IPS-NIHi7 (cell line): ENCODE measurements around the gene AGR3.

ENCODE experiments used
- DNase-seq: peaks from one replicate; pipeline ENCODE4 v3.0.0; 2012; ENCODE audit warnings: mixed read lengths; ENCODE audit errors: extremely low spot score

The AGR3 gene

DNA sequence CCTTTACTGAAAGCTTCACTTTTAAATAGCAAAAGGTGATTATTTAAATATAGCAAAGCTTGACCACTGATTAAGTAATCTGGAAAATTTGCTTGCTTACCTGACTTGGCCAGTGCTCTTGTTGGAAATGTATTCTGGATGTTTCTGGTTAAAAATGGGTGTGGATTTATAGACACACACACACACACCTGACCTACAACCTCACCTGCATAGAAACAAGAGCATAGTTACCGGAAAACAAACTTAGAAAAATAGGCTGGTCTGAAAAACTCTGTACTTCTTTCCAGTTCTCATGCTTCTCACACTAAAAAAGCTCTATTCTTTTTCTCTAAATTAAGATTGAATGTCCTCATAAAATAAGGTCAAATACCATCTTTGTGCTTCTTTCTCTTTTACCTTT lies at the start of gene AGR3:
TSS of gene AGR3 (minus strand) at position 140 of the 400 bp plus-strand sequence. CDS start 3,365 bp downstream, outside the sequence.
- DNase-seq = no peak

DNA sequence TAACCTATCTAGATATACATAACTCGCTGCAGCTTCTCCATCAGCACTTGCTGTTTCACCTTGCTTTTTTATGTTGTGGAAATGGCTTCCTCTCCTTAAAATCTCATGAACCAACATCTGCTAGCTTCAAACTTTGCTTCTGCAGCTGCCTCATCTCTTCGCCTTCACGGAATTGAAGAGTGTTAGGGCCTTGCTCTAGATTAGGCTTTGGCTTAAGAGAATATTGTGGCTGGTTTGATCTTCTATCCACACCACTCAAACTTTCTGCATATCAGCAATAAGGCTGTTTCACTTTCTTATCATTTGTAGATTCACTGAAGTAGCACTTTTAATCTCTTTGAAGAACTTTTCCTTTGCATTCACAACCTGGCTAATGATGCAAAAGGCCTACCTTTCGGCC lies 49.2 kb upstream of the AGR3 start:
- DNase-seq = no peak

- DNase-seq = no peak
These were observed 47.5 kb upstream of the AGR3 start for GRCh38 chr7:16929146-16929762.

GRCh38 chr7:16926861-16927260 lies 45.1 kb upstream of the AGR3 start:
- no peak for DNase-seq

DNA sequence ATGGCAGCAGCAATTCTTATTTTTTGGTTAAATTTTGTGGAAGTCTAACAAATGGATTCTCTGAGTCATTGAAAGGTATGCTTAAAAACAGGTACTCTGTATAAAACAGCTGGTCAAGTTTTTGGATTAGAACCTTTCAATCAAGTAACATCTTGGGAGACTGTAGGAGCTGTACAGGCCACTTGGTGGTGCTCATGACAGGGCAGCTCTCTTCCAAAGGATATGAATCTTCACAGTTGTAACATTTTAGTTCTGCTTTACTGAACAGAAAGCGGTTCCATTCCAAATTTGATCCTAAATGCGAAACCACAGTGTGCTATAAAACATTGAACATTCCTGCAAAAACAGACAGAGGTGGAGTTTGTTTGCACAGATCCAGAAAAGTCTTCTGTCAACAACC lies 44.5 kb upstream of the AGR3 start:
- DNase-seq = no peak

- DNase-seq = no peak
These were observed 43.8 kb upstream of the AGR3 start for GRCh38 chr7:16925609-16926008.

DNA sequence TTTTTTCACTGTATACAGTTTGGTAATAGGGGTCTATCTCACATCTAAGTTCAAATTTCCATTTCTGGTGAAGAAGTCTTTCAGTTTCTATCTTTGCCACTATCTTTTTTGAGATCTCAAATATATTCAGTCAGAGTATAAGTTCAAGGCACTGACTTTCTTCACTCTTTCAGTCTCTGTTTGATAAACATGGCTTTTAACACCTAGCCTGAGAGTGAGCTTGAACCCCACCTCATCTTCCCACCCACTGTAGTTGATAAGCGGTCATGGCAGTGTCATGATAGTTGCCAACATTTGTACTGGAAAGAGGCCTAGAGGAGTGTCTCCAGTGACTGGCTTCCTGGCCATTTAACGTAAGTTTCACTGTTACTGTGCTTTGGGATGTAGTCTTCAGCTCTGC lies 41.2 kb upstream of the AGR3 start:
- DNase-seq = no peak

DNA sequence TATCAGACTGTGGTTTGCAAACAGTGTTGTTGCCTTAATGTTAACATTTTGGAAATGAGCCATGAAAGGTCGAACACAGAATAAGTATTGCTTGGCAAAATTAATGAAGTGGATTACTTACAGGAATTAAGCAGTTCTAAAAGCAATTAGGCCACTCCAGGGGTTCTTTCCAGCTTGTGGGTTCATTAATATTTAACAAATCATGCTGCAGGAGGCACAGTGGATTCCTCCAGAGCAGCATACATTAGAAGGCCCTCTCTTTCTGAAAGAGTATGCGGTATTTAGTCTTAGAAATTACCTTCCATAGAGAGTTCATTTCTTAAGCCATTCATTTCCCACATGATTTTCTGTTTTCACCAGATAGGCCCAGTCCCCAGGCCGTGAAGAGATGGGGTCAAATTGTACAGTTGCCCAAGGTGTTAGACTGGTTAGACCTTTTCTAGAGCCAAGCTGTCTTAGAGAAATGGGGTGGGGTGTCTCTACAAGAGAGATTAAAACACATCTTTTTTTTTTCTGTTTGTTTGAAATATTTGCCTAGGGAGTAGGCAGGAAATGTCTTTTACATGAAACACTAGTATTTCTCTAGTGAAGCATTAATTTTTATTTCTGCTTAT lies 40.0 kb upstream of the AGR3 start:
- no peak for DNase-seq

DNA sequence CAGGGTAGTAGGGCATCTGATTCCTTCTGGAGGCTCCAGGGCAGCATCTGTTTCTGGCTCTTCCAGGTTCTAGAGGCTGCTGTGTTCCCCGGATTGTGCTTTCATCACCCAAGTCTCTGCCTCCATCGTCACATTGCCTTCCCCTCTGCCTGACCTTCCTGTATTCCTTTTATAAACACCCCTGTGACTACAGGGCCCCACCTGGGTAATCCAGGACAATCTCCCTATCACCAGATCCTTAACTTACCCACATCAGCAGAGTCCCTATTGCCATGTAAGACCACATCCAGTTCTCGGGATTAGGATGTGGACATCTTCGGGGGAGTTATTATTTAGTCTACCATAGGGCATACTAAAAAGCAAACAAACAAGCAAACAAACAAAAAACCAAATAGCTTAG lies 39.4 kb upstream of the AGR3 start:
- no peak for DNase-seq

DNA sequence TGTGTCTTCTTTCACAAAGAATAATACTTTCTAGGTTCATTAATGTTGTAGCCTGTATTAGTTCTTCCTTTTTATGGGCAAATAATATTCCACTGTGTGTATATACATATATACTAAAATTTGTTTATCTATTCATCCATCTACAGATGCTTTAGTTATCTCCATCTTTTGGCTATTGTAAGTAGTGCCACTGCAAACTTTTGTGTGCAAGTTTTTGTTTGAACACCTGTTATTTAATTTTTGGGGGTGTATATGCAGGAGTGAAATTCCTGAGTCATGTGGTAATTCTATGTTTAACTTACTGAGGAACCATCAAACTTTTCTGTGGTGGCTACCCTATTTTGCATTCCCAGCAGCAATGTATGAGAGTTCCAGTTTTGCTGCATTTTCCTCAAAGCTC lies 37.7 kb upstream of the AGR3 start:
- DNase-seq = no peak

- no peak for DNase-seq
These were observed 36.6 kb upstream of the AGR3 start for GRCh38 chr7:16918288-16918895.

- DNase-seq = no peak
These were observed 35.0 kb upstream of the AGR3 start for GRCh38 chr7:16916738-16917137.

GRCh38 chr7:16916105-16916639 lies 34.4 kb upstream of the AGR3 start:
- DNase-seq = no peak

DNA sequence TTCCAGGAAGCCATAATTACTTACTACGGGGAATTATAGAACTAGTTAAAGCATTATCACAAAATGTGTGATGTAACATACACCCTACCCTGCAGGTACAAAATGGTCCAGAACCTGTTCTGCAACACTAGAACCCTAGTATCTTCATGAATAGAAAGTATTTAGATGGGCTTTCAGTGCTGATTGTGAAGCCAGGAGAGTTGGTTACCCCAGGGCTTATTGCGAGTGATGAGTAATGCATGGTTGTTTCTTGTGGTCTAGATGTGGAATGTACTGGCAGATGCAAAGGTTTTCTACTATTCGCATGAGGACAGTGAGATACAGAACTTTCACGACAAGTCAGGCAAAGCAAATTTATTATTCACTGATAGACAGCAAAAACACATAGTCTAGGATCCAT lies 33.6 kb upstream of the AGR3 start:
- DNase-seq = no peak

- DNase-seq = no peak
These were observed 33.0 kb upstream of the AGR3 start for GRCh38 chr7:16914771-16915170.

DNA sequence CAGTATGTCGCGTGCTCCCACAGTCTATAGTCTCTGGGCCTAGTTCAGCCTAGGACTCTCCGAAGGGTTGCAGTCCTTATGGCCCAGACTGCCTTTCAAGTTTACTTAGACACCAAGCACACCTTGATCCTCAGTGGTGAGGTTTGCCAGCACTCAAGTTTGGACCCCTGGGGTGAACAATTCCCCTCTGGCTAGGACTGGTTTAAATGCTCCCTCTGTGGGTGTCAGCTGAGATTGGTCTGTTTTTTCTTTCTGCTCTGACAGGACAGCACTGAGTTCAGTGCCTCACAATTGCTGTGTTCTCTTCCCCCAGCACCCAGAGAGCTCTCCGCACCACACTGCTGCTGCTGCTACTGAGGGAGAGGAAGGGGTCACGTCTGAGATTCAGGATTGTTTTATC lies 31.9 kb upstream of the AGR3 start:
- DNase-seq = no peak

DNA sequence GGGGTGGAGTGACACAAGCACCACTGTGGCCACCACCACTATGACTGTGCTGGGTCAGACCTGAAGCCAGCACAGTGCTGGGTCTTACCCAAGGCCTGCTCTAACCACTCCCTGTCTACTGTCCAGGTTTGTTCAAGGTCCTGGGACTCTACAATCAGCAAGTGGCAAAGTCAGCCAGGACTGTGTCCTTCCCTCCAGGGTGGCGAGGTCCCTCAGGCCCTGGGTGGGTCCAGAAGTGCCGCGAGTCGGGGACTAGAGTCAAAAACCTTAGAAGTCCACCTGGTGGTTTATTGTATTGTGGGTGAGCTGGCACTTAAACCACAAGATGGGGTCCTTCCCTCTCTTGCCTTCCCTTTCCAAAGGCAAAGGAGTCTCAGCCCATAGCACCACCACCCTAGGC lies 30.8 kb upstream of the AGR3 start:
- DNase-seq = no peak

DNA sequence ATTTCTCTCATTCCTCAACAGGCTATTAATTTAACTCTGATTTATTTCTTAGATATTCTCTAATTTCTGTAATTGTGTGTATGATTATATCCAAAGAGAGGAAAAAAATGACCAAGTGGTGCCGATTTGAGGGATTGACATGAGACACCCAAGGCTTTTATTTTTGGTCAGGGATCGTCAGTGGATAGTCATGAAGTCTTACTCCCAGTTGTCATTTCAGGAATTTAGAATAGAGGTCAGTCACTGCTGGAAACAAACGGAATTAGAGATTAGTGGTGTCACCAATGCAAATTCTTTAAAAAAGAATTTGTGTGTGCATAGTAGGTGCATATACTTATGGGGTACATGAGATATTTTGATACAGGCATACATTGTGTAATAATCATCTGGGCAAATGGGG lies 26.8 kb upstream of the AGR3 start:
- DNase-seq = no peak

DNA sequence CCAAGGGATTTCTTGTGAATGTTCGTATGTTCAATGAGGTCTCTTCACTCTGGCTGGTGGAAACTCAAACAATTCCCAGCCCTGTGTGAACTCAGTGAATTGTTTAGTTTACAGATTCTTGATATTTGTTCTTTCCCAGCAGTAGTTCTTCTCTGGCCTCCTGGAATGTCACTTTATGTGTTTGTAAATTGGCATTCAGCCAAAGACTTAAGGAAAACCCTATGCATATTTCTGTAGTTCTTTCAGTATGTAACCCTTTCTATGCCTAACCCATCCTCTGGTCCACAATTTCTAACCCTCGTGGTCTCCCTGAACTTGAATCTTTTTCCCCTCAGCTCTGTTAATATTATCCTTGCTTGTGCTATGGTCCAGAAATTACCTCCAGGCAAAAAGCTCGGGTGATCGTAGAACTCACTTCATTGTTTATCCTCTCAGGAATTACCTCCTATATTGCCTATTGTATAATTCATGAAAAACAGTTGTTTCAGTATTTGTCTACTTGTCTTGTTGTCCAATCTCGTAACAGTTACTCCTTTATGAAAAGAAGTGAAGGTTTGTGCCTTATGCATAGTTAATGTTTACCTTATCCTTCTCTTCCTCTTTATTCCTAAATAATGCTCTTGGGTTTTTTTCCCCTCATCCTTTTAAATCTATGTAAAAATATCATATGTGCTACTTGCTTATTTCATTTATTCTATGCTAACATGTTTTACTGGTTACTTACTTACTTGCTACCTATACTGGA lies 23.7 kb upstream of the AGR3 start:
- DNase-seq = no peak

DNA sequence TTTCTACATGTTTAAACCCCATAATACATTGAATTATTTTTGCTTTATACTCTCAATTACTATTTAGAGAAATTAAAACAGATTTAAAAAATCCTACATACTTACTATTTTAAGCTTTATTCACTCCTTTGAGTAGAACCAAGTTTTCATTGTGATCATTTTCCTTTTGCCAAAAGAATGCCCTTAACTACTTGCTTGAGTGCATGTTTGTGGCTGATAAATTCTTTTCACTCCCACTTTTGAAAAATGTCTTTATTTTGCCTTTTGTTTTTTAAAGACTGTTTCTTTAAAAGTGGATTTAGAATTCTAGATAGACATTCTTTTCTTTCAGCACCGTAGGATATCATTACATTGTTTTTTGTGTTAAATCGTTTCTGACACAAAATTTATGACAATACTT lies 22.3 kb upstream of the AGR3 start:
- DNase-seq = no peak

DNA sequence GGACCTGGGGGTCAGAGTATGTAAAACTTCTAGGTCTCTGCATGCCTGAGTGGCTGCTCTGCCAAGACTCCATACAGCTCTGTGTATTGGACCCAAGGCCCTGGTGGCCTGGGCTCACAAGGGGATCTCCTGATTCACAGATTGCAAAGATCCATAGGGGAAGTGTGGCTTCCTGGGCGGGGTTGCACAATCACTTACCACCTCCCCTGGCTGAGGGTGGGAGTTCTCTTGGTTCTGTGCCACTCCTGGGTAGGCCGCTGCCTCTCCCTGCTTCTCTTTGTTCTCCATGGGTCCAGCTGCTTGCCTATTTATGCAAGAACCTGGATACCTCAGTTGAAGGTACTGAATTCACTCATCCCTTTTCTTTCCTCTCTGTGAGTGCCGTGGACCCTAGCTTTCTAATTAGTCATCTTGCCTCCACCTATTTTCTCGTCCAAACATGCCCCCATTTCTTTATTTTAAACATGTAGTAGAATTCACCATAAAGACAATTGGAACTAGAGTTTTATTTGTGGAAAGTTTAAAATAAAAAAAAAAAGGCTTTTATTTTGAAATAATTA lies 18.5 kb upstream of the AGR3 start:
- DNase-seq = no peak
